ENCODE results near the gene PRRC2B. TPM values are rescaled to one million over a fixed set of nuclear protein-coding genes. Genes with fewer than 3 reads are reported as not detected.
"Not testable (repeated sequence)": the region's sequence is repeated elsewhere in the genome, so short reads cannot be mapped to it uniquely, and the experiment has no call there.

The PRRC2B gene
- total RNA-seq, 2 experiments from 2014 or later, result 300 to 309 TPM

- no peak overlapping the region for H3K27ac Mint-ChIP-seq
Measured at GRCh38 chr9:131459056-131459455, 65.2 kb downstream of the PRRC2B start.

GRCh38 chr9:131461166-131461565 is 67.3 kb downstream of the PRRC2B start:
- Mint-ChIP-seq H3K4me1 (peaks cover 9% of the 10 kb centered on the region), H3K4me3 (no peak overlapping the region), H3K36me3 (peaks cover 38% of the 10 kb centered on the region), H3K9me3 (no peaks in the 10 kb centered on the region), H3K27ac (peak overlapping the region; percentile 59), H3K27me3 (no peaks in the 10 kb centered on the region)
- no peak for ATAC-seq (ENCODE audit: low read depth)
- POLR2A ChIA-PET, result no interaction called here
- no peak for DNase-seq

More at GRCh38 chr9:131459056-131459455, 65.2 kb downstream of the PRRC2B start:
- peaks cover 33% of the 10 kb centered on the region for H3K36me3 Mint-ChIP-seq
- H3K27me3 Mint-ChIP-seq, result no peaks in the 10 kb centered on the region
- no peak overlapping the region for H3K4me3 Mint-ChIP-seq
- POLR2A ChIA-PET, result no interaction called here
- H3K4me1 Mint-ChIP-seq, result peaks cover 9% of the 10 kb centered on the region
- no peak for DNase-seq
- no peak for ATAC-seq (ENCODE audit: low read depth)
- H3K9me3 Mint-ChIP-seq, result no peaks in the 10 kb centered on the region

- H3K27me3 Mint-ChIP-seq, result no peaks in the 10 kb centered on the region
- peak; percentile 19 for DNase-seq
- H3K4me1 Mint-ChIP-seq, result peaks cover 9% of the 10 kb centered on the region
- no peak overlapping the region for H3K27ac Mint-ChIP-seq
- H3K4me3 Mint-ChIP-seq, result no peak overlapping the region
- H3K36me3 Mint-ChIP-seq, result peaks cover 39% of the 10 kb centered on the region
- no peak for ATAC-seq (ENCODE audit: low read depth)
- no peaks in the 10 kb centered on the region for H3K9me3 Mint-ChIP-seq
- POLR2A ChIA-PET, result no interaction called here
Measured at GRCh38 chr9:131464354-131465000, 70.6 kb downstream of the PRRC2B start.

GRCh38 chr9:131465401-131465800 is 71.5 kb downstream of the PRRC2B start:
- Mint-ChIP-seq H3K9me3 (no peaks in the 10 kb centered on the region), H3K27ac (no peak overlapping the region), H3K4me1 (peaks cover 4% of the 10 kb centered on the region), H3K4me3 (no peak overlapping the region), H3K36me3 (peaks cover 43% of the 10 kb centered on the region), H3K27me3 (no peaks in the 10 kb centered on the region)
- DNase-seq, result no peak
- POLR2A ChIA-PET, result no interaction called here
- ATAC-seq (ENCODE audit: low read depth), result no peak

- no peak for ATAC-seq (ENCODE audit: low read depth)
- peaks cover 45% of the 10 kb centered on the region for H3K36me3 Mint-ChIP-seq
- POLR2A ChIA-PET, result no interaction called here
Measured at GRCh38 chr9:131467214-131467935, 73.5 kb downstream of the PRRC2B start.

GRCh38 chr9:131468031-131468430 is 74.1 kb downstream of the PRRC2B start:
- no peak for ATAC-seq (ENCODE audit: low read depth)
- H3K9me3 Mint-ChIP-seq, result no peaks in the 10 kb centered on the region
- peaks cover 47% of the 10 kb centered on the region for H3K36me3 Mint-ChIP-seq
- no peak overlapping the region for H3K27ac Mint-ChIP-seq
- POLR2A ChIA-PET, result no interaction called here
- no peak overlapping the region for H3K4me3 Mint-ChIP-seq
- peak; percentile 10 for DNase-seq
- H3K4me1 Mint-ChIP-seq, result peaks cover 2% of the 10 kb centered on the region
- H3K27me3 Mint-ChIP-seq, result no peaks in the 10 kb centered on the region

More at GRCh38 chr9:131467214-131467935, 73.5 kb downstream of the PRRC2B start:
- Mint-ChIP-seq H3K27me3 (no peaks in the 10 kb centered on the region), H3K27ac (no peak overlapping the region), H3K4me3 (no peak overlapping the region), H3K9me3 (no peaks in the 10 kb centered on the region), H3K4me1 (peaks cover 2% of the 10 kb centered on the region)
- DNase-seq, result peak; percentile 11

- POLR2A ChIA-PET, result no interaction called here
- DNase-seq, result peak; percentile 17
- no peak overlapping the region for H3K4me3 Mint-ChIP-seq
- no peaks in the 10 kb centered on the region for H3K9me3 Mint-ChIP-seq
- H3K4me1 Mint-ChIP-seq, result peaks cover 2% of the 10 kb centered on the region
- H3K36me3 Mint-ChIP-seq, result peaks cover 49% of the 10 kb centered on the region
- H3K27ac Mint-ChIP-seq, result no peak overlapping the region
- no peaks in the 10 kb centered on the region for H3K27me3 Mint-ChIP-seq
- ATAC-seq (ENCODE audit: low read depth), result no peak
Measured at GRCh38 chr9:131469356-131469755, 75.5 kb downstream of the PRRC2B start.

GRCh38 chr9:131469951-131470350 is 76.1 kb downstream of the PRRC2B start:
- H3K4me3 Mint-ChIP-seq, result no peak overlapping the region
- peak overlapping the region; percentile 43 for H3K27ac Mint-ChIP-seq
- no peaks in the 10 kb centered on the region for H3K27me3 Mint-ChIP-seq
- ATAC-seq (ENCODE audit: low read depth) (no peak), DNase-seq (peak; percentile 11)
- H3K9me3 Mint-ChIP-seq, result no peaks in the 10 kb centered on the region
- peaks cover 46% of the 10 kb centered on the region for H3K36me3 Mint-ChIP-seq
- POLR2A ChIA-PET, result no interaction called here
- peaks cover 2% of the 10 kb centered on the region for H3K4me1 Mint-ChIP-seq

- H3K4me1 Mint-ChIP-seq, result peaks cover 2% of the 10 kb centered on the region
- no peaks in the 10 kb centered on the region for H3K9me3 Mint-ChIP-seq
- POLR2A ChIA-PET, result no interaction called here
- no peak overlapping the region for H3K27ac Mint-ChIP-seq
- H3K27me3 Mint-ChIP-seq, result no peaks in the 10 kb centered on the region
- no peak overlapping the region for H3K4me3 Mint-ChIP-seq
- DNase-seq (peak; percentile 20), ATAC-seq (ENCODE audit: low read depth) (no peak)
- peaks cover 42% of the 10 kb centered on the region for H3K36me3 Mint-ChIP-seq
Measured at GRCh38 chr9:131470581-131470991, 76.7 kb downstream of the PRRC2B start.

GRCh38 chr9:131472085-131472484 is 78.2 kb downstream of the PRRC2B start:
- not testable (repeated sequence) for H3K4me3 Mint-ChIP-seq; H3K27me3 Mint-ChIP-seq; H3K27ac Mint-ChIP-seq; DNase-seq; ATAC-seq (ENCODE audit: low read depth); H3K9me3 Mint-ChIP-seq; H3K4me1 Mint-ChIP-seq
- POLR2A ChIA-PET, result interaction anchor here (0.7 kb wide), 1 partner anchor 99 kb away, joined by 4 read pairs; no protein-coding TSS in a partner anchor
- peaks cover 38% of the 10 kb centered on the region for H3K36me3 Mint-ChIP-seq

- Mint-ChIP-seq H3K4me3 (no peak overlapping the region), H3K4me1 (peaks cover 4% of the 10 kb centered on the region), H3K27ac (no peak overlapping the region), H3K36me3 (peaks cover 32% of the 10 kb centered on the region), H3K27me3 (no peaks in the 10 kb centered on the region), H3K9me3 (no peaks in the 10 kb centered on the region)
- POLR2A ChIA-PET, result interaction anchor here (0.6 to 1.9 kb wide), 2 partner anchors 38 to 100 kb away, joined by 4 to 7 read pairs; no protein-coding TSS in a partner anchor
- ATAC-seq (ENCODE audit: low read depth) (no peak), DNase-seq (peak; percentile 24)
Measured at GRCh38 chr9:131473198-131473885, 79.5 kb downstream of the PRRC2B start.

GRCh38 chr9:131473891-131474290 is 80.0 kb downstream of the PRRC2B start:
- no peak overlapping the region for H3K4me3 Mint-ChIP-seq
- H3K36me3 Mint-ChIP-seq, result peaks cover 34% of the 10 kb centered on the region
- POLR2A ChIA-PET, result interaction anchor here (0.6 to 1.9 kb wide), 2 partner anchors 39 to 101 kb away, joined by 4 to 7 read pairs; no protein-coding TSS in a partner anchor
- peaks cover 5% of the 10 kb centered on the region for H3K4me1 Mint-ChIP-seq
- no peaks in the 10 kb centered on the region for H3K9me3 Mint-ChIP-seq
- peak; percentile 16 for DNase-seq
- no peak for ATAC-seq (ENCODE audit: low read depth)
- no peaks in the 10 kb centered on the region for H3K27me3 Mint-ChIP-seq
- H3K27ac Mint-ChIP-seq, result no peak overlapping the region

GRCh38 chr9:131474711-131475110 is 80.8 kb downstream of the PRRC2B start:
- Mint-ChIP-seq H3K4me3 (no peak overlapping the region), H3K27me3 (no peaks in the 10 kb centered on the region), H3K27ac (no peak overlapping the region), H3K9me3 (no peaks in the 10 kb centered on the region), H3K4me1 (peaks cover 5% of the 10 kb centered on the region), H3K36me3 (peaks cover 33% of the 10 kb centered on the region)
- no peak for DNase-seq
- ATAC-seq (ENCODE audit: low read depth), result no peak
- POLR2A ChIA-PET, result interaction anchor here (0.6 to 1.9 kb wide), 2 partner anchors 102 to 203 kb away, joined by 3 to 7 read pairs; no protein-coding TSS in a partner anchor
